Stimulated activated naive CD4-positive, alpha-beta T cell (primary cell): ENCODE data around the gene PRMT6.
"Not testable (repeated sequence)": the region's sequence is repeated elsewhere in the genome, so short reads cannot be mapped to it uniquely, and the experiment has no call there.

Experiments
- DNase-seq, 6 experiments: peaks; one replicate each; lab custom pipeline; 2025; lab: John Stamatoyannopoulos, UW

PRMT6 gene

GRCh38 chr1:107093395-107093794 is 36.9 kb downstream of the PRMT6 start:
- DNase-seq = not testable (repeated sequence)

- no peak for DNase-seq
Measured at GRCh38 chr1:107095647-107096046, 39.2 kb downstream of the PRMT6 start.

GRCh38 chr1:107096690-107097089 is 40.2 kb downstream of the PRMT6 start:
- DNase-seq = no peak

- no peak for DNase-seq
Measured at GRCh38 chr1:107098961-107099360, 42.5 kb downstream of the PRMT6 start.

- no peak for DNase-seq
Measured at GRCh38 chr1:107100331-107100984, 44.0 kb downstream of the PRMT6 start.

GRCh38 chr1:107105914-107106313 is 49.4 kb downstream of the PRMT6 start:
- no peak for DNase-seq
